A172 (cell line): ENCODE results near the gene ARHGAP28. TPM values are rescaled to one million over a fixed set of nuclear protein-coding genes. Genes with fewer than 3 reads are reported as not detected.

Experiments
- DNase-seq: peaks from one replicate; pipeline ENCODE4 v3.0.0-alpha.2; 2015; ENCODE audit warnings: low spot score
- total RNA-seq: library from RNA; depleted of rRNA; stranded (reverse); fragments of >200 nt; shearing (Covaris generic); gene quantifications from 2 replicates; pipeline ENCODE4 v1.2.3, GENCODE V29; 2014; rRNA removed

Gene ARHGAP28, protein sequence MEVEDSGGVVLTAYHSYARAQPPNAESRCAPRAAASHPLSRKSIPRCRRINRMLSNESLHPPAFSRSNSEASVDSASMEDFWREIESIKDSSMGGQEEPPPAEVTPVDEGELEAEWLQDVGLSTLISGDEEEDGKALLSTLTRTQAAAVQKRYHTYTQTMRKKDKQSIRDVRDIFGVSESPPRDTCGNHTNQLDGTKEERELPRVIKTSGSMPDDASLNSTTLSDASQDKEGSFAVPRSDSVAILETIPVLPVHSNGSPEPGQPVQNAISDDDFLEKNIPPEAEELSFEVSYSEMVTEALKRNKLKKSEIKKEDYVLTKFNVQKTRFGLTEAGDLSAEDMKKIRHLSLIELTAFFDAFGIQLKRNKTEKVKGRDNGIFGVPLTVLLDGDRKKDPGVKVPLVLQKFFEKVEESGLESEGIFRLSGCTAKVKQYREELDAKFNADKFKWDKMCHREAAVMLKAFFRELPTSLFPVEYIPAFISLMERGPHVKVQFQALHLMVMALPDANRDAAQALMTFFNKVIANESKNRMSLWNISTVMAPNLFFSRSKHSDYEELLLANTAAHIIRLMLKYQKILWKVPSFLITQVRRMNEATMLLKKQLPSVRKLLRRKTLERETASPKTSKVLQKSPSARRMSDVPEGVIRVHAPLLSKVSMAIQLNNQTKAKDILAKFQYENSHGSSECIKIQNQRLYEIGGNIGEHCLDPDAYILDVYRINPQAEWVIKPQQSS
- total RNA-seq: 20.4 and 24.3 TPM in 2 replicates

DNA sequence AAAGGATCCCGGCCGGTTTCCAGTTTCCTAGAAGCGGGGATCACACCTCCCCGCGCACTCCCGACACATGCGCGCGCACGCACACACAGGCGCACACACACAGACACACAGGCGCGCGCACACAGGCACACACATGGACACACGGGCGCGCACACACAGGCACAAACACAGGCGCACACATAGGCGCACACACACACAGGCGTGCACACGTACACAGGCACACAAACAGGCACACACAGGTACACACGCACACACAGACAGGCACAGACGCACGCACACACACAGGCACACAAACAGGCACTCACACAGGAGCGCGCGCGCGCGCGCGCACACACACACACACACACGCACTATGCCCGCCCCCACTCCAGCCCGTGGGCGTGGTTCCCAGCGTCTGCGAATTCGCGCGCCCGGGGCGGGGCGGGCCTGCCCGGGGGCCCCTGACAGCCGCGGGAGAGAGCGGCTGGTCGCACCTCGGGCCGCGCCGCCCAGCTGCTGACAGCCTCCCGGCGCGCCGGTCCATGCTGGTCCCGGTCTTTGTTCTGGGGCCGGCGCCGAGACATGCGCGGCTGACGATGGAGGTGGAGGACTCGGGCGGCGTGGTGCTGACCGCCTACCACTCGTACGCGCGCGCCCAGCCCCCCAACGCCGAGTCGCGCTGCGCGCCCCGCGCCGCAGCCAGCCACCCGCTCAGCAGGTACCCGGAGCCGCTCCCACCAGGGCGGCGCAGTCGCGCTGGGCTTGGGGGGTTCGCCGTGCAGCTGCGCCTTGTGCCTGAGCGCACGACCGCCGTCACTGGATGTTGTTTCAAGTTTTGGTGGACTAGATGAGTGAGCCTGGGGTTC lies at the start of gene ARHGAP28:
Gene ARHGAP28 (plus strand): TSS at position 470 of the 845 bp plus-strand sequence. CDS start 106 bp downstream, at position 576.
- peak; percentile 42 for DNase-seq

DNA sequence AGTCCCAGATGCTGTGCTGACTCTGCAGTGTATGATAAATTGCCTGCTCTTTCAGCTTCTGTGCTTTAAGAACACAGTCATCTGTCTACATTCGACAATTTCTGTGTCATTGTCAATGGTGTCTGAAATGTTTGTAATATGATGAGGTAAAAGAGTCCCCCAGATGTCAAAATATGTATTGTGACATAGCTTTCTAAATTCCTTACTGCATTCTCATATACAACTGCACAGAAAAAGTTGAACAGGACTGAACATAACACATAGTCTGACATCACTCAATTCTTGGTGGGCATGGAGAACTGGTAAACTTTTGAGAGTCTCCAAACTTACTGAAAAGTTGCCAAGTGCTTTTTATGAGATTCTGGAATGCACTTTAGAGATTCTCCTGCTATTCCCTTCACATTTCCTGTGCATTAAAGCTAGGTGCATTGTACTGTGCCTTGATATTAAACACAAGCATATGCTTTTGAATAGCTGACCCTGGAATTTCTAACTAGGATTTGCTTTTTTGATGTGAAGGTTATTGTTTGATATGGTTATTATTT lies 48.1 kb upstream of the ARHGAP28 start:
- no peak for DNase-seq

DNA sequence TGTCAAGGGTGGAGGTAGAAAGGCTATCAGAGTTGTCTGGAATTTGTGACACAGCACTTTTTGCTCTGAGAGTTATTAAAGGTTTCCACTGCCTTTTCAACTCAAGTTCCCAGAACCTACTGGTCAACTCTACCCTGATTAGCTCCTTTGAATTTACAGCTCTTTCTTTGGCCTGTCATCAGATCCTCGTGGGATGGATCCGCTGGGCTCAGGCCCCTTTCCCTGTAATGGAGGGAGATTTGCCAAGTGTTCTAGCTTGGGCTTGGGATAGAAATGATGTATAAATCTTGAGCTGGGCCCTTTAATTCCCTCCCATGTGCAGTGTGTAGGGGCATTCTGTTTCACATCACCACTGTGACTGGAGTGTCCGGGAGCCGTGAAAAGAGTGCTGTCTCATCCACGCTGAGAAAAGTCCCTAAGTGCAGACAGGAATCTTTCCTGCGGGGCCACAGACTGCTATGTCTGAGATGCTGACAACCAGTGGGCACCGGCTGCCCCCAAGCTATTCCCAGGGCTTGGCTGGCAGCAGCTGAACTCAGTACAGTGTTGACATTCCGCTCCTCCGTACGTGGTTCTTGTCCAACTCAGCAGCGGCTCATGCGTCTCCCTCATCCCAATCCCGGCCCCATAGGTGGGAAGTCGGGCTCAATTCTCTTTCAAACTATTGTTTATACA lies 46.9 kb upstream of the ARHGAP28 start:
- peak; percentile 25 for DNase-seq

DNA sequence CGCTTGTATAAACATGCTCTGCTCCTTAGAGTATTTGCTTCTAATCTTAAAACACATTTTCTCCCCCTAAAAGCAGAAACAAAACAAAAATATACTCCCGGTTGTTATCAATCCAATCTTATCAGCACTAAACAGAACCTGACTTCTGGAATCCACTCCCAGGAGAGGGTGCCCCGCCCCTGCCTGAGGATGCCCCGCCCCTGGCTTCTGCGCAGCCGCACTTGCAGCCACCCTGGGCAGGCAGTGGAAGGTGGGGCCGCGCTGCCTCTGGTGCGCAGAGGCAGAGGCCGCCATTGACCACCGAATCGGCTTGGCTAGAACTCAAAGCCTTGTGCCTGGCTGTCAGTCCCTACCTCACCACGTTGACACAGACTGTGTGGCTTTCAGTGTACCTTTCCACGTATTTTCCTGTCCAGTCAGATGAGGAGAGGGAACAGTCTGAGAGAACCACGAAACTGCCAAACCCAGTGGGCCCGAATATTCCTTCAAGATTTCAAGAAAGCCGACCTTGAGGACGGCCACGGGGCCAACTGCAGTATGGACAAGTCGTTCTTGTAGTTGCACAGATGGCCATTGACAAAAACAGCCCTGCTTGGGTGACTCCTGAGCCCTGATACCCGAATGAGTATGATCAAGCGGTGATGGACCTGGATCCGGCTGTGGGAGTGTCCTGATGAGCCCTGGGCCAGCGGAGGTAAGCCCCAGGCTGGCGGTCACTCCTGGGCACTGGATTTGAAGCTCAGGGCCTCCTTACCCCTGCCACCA lies 46.2 kb upstream of the ARHGAP28 start:
- DNase-seq: peak; percentile 54

DNA sequence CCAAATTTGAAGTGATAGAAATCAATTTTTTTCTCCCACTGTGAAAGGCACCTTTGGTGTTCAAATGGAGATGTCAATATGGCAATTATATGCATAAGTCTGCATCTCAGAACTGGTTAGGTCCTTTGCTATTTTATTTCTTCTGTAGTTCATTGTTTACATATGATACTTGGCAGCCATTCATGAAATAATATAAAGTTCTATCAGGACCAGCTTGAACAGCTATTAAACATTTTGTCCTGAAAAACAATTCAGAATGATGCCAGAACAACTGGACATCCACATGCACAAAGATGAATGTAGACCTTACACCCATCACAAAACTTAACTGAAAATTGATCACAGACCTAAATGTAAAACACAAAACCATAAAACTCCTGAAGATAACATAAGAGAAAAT lies 41.8 kb upstream of the ARHGAP28 start:
- DNase-seq: no peak

DNA sequence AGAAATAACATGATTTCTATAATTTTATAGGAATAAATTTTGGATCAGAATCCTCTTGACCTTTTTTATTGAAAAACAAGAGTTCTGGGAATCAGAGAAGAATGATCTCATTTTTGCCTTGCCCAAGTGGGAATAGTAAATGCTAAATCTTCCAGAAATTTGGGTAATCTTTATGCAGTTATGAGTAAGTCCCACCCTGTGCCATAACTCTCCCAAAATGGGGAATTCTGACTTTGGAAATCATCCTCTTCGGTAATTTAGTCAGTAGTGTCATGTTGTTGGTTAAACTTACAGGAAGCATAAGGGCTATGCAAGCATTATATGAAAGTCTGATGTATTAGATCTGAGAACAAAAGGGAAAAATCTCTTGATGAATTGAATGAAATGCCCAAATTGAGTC lies 20.6 kb upstream of the ARHGAP28 start:
- no peak for DNase-seq

DNA sequence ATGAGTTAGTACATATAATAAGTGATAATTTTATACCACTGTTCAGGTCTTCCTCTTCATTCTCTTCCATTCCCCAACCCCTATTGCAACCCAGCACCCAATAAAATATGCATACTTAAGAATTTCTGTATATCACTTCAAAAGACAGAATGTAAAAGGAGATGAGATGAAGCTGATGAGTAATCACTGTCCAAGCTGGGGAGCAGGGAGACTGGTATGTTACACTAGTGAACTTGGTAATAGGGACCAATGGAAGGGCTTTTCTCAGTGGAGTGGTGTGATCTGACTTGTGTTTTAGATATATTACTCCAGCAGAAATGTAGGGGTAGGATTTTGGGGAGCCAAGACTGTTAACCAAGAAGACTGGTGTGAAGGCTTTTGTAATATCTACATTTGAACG lies 18.0 kb upstream of the ARHGAP28 start:
- DNase-seq: no peak

DNA sequence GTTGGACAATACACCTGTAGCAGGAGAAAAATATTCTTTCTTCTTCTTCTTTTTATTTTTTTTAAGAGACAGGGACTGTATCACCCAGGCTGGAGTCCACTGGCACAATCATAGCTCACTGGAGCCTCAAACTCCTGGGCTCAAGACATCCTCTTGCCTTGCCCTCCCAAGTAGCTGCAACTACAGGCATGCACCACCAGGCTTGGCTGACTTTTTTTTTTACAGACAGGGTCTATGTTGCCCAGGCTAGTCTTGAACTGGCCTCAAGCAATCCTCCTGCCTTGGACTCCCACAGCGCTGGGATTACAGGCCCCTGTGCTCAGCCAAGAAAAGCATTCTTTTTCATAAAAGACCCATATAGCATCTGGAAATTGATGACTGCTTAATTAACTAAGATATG lies 17.1 kb upstream of the ARHGAP28 start:
- DNase-seq: no peak

DNA sequence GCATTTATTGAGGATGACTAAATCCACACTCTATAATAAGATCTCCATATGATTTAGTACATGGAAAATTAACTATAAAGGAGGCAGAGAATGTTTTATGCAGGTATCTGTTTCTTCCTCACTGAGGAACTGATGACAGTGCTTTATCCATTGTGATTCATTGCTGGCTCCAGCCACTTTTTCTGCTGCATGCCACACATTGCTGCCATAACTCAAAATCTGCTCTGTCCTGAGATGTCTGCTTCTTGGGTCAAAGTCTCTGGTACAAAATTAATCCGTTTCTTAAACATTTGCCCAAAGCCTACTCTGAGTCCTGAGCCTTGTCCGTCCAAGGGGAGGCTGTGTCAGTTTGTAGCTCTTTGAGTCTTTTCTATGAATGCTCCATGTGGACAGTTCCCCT lies 15.5 kb upstream of the ARHGAP28 start:
- no peak for DNase-seq

DNA sequence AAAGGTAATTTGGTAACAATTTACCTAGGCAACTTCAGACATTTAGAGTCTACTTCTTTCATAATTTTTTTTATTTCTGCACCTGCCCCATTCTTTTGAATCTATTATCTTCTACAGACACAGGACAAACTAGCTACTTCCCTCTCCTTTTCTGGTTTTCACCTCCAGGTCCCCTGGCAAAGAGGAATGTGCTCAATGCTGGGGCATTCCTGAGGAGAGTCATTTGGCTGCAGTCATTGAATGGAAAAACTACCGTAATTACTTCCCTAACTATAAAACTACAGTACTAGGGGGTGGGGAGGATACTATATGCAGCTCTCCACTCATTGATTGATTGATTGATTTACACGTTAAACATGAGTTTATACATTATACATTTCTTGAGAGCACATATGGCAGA lies 11.2 kb upstream of the ARHGAP28 start:
- DNase-seq: no peak

DNA sequence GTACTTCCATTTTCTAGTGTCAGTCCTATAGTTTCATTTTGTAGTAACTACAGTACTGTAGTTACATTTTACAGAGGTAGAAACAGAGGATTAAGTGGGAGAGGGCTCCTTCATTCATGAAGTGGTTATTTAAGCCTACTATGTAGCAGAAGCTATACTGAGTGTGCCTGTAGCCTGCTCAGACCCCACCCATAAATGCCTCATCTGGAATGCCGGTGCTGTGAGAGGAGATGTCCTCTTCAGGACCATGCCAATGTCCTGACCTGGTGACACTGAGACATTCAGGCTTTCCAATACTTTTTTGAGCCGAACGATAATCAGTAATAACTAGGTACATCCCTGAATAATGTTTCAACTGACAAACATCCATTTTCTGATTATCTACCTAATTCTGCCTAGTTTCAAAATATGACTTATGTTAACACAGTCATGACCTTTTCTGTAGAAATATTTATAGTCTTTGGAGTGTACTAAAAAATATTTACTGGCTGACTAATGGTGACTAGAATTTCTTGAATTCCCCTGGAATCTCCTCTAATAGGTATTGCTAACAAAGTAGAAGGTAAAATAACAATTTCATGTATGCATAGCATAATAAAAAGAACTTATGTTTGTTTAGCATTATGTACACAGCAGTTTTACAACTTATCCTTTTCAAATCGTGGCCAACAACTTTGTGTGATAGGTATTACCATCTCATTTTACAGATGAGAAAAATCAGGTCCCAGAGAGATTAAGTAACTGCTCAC lies 10.2 kb upstream of the ARHGAP28 start:
- peak; percentile 25 for DNase-seq

DNA sequence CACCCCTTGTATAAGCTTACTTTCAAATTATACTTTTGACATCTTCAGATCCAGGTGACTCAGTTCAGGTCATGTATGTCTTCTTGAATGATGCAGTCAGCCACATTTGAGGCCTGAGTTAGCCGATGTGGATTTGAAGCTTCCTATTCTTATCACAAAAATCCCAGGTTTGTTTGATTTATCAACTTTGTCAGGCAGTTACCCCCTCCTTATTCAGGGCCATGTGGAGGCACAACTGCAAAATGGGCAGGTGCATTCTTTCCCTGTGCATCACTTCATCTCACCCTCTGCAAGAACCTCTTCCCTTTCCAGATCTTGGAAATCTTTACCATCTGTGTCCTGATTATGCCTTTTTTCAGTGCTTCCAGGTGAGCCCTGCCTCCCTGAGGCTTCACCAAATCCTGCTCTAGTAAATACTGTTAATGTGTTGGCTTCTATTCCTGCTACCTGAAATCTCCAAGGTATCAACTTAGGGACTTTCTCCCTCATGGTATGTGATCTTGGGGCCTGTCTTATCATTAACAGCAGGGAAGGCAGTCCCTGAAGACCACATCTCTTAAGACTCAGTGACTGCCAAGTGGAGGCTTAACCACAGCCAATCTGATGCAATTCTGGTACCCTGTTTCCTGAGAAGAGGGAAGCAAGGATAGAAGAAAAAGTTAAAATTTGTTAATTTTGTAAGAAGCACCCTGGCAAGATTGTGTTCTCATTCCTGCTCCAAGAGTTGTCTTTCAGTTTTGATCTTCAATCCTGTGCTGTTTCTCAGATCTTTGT lies 9.4 kb upstream of the ARHGAP28 start:
- DNase-seq: no peak

DNA sequence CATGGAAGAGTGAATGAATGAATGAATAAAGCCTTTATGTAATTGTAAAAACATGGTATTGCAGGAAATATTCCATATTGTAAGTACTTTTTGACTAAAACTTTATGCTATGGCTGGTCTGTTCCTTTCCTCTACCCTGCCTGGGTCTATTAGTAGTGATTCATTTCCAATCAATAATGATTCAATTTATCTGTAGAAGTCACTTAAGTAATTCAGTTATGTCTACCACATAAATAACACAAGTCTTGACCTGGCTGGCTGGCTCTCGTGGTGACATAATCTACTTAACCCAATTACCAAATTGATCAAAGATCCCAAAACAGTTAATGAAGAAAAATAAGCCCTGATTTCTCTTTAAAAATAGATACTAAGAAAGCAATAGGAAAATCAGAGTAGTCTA lies 7.8 kb upstream of the ARHGAP28 start:
- no peak for DNase-seq

DNA sequence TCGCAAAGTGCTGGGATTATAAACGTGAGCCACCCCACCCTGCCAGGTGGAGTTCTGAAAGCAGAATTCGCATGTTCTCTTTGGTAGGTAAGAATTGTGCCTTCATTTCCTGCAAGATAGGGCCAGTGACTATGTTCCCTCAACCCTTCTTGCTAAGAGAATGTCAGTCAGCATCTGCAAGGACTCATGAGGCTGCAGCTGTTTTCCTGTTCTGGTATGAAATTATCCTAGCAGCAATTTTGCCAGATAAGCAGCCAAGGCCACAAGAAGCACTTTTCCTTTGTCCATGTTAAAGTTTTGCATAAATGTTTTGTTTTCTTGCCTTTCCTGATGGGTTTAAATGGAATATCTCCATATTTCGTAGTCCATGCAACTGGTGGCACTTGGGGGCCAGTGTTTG lies 6.8 kb upstream of the ARHGAP28 start:
- DNase-seq: no peak

DNA sequence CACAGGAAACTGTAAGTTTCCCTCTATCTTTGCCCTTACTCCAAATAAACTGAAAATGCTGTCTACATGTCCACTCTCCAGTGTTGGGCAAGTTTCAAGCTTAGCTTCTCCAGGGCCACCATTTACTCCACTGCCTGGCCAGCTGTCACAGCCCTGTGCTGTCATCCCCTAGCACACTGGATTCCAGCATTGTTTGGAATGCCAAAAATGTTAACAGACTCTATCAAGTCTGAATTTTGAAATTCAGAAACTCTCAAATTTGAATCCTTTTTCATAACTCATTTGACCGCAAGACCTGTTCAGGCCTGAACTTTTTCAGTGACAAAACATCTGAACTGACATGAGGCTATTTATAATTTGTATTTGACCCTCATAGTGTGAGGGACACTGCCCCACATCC lies 5.2 kb upstream of the ARHGAP28 start:
- no peak for DNase-seq

DNA sequence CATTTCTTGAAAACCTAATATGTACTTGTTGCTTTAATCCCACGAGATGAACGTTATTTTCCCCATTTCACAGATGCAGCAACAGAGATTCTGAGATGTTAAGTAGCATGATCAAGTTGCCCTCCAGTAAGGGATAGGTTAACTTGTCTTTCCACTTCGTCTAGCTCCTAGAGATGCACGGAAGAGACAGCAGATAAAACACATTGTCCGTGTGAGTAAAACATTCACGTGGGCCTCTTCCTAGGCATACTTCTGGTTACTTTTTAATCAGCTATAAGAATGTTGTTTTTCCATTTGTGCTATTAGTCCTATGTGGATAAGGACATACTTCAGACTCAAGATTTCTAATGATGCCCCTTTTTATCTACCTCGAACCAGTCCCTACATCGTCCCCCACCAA lies 1.2 kb upstream of the ARHGAP28 start:
- DNase-seq: no peak

DNA sequence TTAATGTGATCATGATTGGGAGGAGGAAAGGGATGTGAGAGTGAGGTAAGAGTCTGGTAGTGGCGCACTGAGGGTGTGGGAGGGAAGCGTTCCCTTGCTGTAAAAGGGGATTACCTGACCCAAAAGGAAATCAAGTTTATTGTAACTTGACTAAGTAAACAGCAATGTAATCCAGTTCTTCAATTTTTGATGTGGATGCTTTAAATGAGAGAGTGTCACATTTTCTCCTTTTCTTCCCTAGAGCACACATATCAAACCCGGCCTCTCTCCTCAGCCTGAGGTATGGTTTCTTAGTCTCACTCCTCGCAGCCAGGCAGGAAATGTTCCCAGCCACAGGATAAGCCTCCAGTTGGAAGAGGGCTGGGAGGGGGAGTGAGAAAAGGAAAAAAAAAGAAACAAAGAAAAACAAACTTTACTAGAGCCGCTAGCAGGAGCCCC lies 688 bp upstream of the ARHGAP28 start:
- DNase-seq: peak; percentile 71

DNA sequence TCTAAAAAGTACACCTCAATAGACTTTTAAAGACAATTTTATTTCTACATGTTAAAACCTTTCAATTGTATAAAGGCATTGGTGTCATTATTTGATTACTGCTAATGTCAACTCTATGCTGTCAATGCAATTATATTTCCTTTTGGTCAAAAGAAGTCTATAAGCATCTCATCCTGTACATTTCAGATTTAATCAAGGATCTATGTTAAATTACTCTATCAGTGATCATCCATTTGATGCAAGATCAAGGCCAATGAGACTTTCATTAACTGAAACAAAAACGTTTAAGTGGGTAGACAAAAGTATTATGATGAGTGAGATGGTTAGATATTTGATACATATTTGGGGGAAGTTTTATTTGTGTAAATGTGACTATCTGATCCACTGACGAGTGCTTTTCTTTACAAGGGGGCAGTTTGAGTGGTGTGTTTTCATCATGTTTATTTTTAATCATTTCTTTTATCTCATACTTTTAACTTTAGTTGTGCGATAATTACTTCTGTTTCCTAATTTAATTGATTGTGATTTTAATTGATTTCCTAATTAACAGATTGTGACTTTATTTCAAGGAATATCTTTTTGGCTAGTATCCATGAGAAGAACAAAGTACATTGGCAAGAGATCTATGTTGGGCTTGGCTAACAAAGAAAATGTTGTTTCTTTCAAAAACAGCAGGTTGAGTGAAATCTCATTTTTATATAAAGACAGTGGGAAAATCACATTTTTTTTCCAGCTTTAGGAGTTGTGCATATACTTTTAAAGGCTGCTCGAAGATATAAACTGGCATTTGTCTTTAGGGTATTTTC lies 1.1 kb downstream of the ARHGAP28 start:
- no peak for DNase-seq
